HG02798 (cell line): Measurements from ENCODE around the gene RPS19BP1.

Experiments used
- ATAC-seq: cut with Tn5 transposase; IDR thresholded peaks from one replicate; pipeline ENCODE4 v1.9.1; 2021; ENCODE audit warnings: mild to moderate bottlenecking; ENCODE audit not compliant: unreplicated experiment, poor library complexity

Gene RPS19BP1

GRCh38 chr22:39532215-39533073 lies at the start of gene RPS19BP1:
Gene RPS19BP1, minus strand, starts transcription at chr22:39532748. Its CDS starts 10 bp downstream, at chr22:39532738.
- ATAC-seq = peak; percentile 79

- no peak for ATAC-seq
Measured at GRCh38 chr22:39581303-39581702, 48.8 kb upstream of the RPS19BP1 start.

- no peak for ATAC-seq
Measured at GRCh38 chr22:39580795-39581194, 48.2 kb upstream of the RPS19BP1 start.

- no peak for ATAC-seq
Measured at GRCh38 chr22:39580006-39580441, 47.5 kb upstream of the RPS19BP1 start.

GRCh38 chr22:39577900-39578299 lies 45.4 kb upstream of the RPS19BP1 start:
- no peak for ATAC-seq

- ATAC-seq = no peak
Measured at GRCh38 chr22:39577366-39577765, 44.8 kb upstream of the RPS19BP1 start.

- ATAC-seq = no peak
Measured at GRCh38 chr22:39576027-39576426, 43.5 kb upstream of the RPS19BP1 start.

- ATAC-seq = no peak
Measured at GRCh38 chr22:39575552-39575825, 42.9 kb upstream of the RPS19BP1 start.

- ATAC-seq = no peak
Measured at GRCh38 chr22:39574779-39575551, 42.4 kb upstream of the RPS19BP1 start.

GRCh38 chr22:39571538-39571937 lies 39.0 kb upstream of the RPS19BP1 start:
- ATAC-seq = no peak

- ATAC-seq = no peak
Measured at GRCh38 chr22:39570665-39571064, 38.1 kb upstream of the RPS19BP1 start, which contains the start of gene CACNA1I. Gene CACNA1I, plus strand, starts transcription at chr22:39570753. Its CDS starts 0 bp downstream, at chr22:39570753.

GRCh38 chr22:39570226-39570625 lies 37.7 kb upstream of the RPS19BP1 start:
- no peak for ATAC-seq

- ATAC-seq = no peak
Measured at GRCh38 chr22:39569066-39569465, 36.5 kb upstream of the RPS19BP1 start.

GRCh38 chr22:39568278-39568981 lies 35.9 kb upstream of the RPS19BP1 start:
- ATAC-seq = no peak

- no peak for ATAC-seq
Measured at GRCh38 chr22:39567135-39567946, 34.8 kb upstream of the RPS19BP1 start.

GRCh38 chr22:39565414-39565944 lies 32.9 kb upstream of the RPS19BP1 start:
- no peak for ATAC-seq

GRCh38 chr22:39563571-39564428 lies 31.3 kb upstream of the RPS19BP1 start:
- no peak for ATAC-seq

- ATAC-seq = no peak
Measured at GRCh38 chr22:39562839-39563489, 30.4 kb upstream of the RPS19BP1 start.
